ENCODE results near the gene NRCAM. TPM values are rescaled to one million over a fixed set of nuclear protein-coding genes. Genes with fewer than 3 reads are reported as not detected.

NRCAM gene
- total RNA-seq, 1 donor from 2014 or later, result 7.9 TPM

DNA sequence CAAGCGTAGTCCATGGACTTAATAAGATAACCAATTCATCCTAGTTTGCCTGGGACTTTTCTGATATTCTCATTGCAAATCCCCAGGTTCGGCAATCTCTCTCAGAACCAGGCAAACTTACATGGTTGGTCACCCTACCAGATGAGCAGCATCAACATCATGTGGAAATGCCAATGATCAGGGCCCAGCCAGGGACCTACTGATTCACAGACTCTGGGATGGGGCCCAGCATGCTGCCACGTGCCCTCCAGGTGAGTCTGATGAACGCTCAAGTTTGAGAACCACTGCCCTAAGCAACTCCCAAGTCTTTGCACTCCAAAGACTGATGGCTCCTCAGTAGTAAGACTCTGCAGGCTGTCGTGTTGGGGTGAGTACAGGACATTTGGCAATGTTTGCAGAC, 328.8 kb downstream of the NRCAM start:
- Histone ChIP-seq H3K27me3 (no peaks in the 10 kb centered on the region), H3K4me3 (no peak overlapping the region), H3K36me3 (no peaks in the 10 kb centered on the region), H3K4me1 (no peaks in the 10 kb centered on the region), H3K9me3 (no peaks in the 10 kb centered on the region), H3K27ac (no peak overlapping the region)
- TF ChIP-seq POLR2AphosphoS5 (IDR thresholded peaks at IDR 0.05; ENCODE audit: insufficient read depth in 1 of 2, low read depth in 1 of 2) (no peak), CTCF (IDR thresholded peaks at IDR 0.05) (no peak), POLR2A (IDR thresholded peaks at IDR 0.05) (no peak)
- DNase-seq (ENCODE audit: extremely low spot score in 2 of 2), result no peak
- intact Hi-C loops (cut with DNase I), result no loop called here

DNA sequence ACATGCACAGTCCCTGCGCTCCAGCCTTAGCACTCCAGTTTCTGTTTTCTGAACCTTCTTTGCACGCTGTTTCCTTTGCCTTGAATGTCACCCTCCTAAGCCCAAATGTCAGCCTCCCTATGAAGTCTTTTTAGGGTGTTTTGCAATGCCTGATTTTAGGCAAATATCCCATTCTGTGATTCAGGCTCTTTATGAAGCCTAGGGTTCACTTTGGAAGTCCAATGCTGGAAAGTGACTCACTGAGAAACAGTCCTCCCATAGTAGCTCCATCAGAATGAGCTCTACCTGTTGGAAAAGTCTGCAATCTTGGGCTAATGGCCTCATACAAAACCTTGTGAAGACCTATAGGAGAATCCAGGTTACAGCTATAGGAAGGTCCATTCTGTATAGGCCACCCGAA, 331.4 kb downstream of the NRCAM start:
- H3K9me3 ChIP-seq, result no peaks in the 10 kb centered on the region
- no peak for DNase-seq (ENCODE audit: extremely low spot score in 2 of 2)
- no peaks in the 10 kb centered on the region for H3K36me3 ChIP-seq
- TF ChIP-seq CTCF (IDR thresholded peaks at IDR 0.05), result no peak
- no peak for TF ChIP-seq POLR2A (IDR thresholded peaks at IDR 0.05)
- no peak for TF ChIP-seq POLR2AphosphoS5 (IDR thresholded peaks at IDR 0.05; ENCODE audit: insufficient read depth in 1 of 2, low read depth in 1 of 2)
- intact Hi-C loops (cut with DNase I), result no loop called here
- no peaks in the 10 kb centered on the region for H3K4me1 ChIP-seq
- no peak overlapping the region for H3K27ac ChIP-seq
- H3K27me3 ChIP-seq, result no peaks in the 10 kb centered on the region
- H3K4me3 ChIP-seq, result no peak overlapping the region

DNA sequence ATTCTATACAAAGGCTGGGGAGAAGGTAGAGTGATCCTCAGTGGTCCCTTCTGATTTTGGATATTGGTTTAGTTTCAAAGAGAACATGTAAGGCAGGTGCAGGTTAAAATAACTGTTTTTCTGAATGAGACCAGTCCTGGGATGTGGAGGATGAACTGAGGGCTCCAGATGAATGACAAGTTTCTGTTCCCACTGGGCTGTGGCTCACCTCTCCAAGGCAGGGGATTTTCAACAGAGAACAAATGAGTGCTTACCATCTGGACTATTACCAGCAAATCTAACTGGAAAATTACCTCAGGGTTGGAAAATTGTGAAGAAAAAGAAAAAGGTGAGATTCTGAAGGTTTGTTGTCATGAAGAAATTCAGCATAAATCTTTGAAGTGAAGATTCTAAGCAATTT, 334.1 kb downstream of the NRCAM start:
- H3K27ac ChIP-seq, result no peak overlapping the region
- no peaks in the 10 kb centered on the region for H3K9me3 ChIP-seq
- TF ChIP-seq CTCF (IDR thresholded peaks at IDR 0.05) (no peak), POLR2A (IDR thresholded peaks at IDR 0.05) (no peak), POLR2AphosphoS5 (IDR thresholded peaks at IDR 0.05; ENCODE audit: insufficient read depth in 1 of 2, low read depth in 1 of 2) (no peak)
- H3K4me3 ChIP-seq, result no peak overlapping the region
- no peaks in the 10 kb centered on the region for H3K4me1 ChIP-seq
- intact Hi-C loops (cut with DNase I), result no loop called here
- no peaks in the 10 kb centered on the region for H3K27me3 ChIP-seq
- no peaks in the 10 kb centered on the region for H3K36me3 ChIP-seq
- no peak for DNase-seq (ENCODE audit: extremely low spot score in 2 of 2)

DNA sequence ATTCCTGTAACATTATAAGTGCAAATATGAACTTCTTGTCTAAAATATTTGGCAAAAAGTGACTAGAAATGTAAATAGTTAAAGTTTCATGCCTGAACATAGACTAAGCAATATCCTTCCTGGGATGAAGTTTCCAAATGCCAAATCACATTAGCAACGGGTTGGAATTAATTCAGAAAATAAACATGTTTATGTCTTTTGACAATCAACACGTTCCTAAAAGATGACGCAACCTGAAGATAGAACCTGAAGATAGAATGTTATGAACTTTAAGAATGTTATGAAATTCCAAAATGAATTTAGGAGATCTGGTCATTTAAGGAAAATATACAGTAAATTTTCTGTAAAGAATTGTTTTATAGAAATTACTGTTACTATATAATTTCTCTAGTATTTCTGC, 335.3 kb downstream of the NRCAM start:
- Histone ChIP-seq H3K4me3 (no peak overlapping the region), H3K27me3 (no peaks in the 10 kb centered on the region), H3K27ac (no peak overlapping the region), H3K36me3 (no peaks in the 10 kb centered on the region), H3K9me3 (no peaks in the 10 kb centered on the region), H3K4me1 (no peaks in the 10 kb centered on the region)
- intact Hi-C loops (cut with DNase I), result no loop called here
- TF ChIP-seq CTCF (IDR thresholded peaks at IDR 0.05), result no peak
- TF ChIP-seq POLR2A (IDR thresholded peaks at IDR 0.05), result no peak
- TF ChIP-seq POLR2AphosphoS5 (IDR thresholded peaks at IDR 0.05; ENCODE audit: insufficient read depth in 1 of 2, low read depth in 1 of 2), result no peak
- DNase-seq (ENCODE audit: extremely low spot score in 2 of 2), result no peak

GRCh38 chr7:108120196-108120595, 336.0 kb downstream of the NRCAM start:
- no peak for DNase-seq (ENCODE audit: extremely low spot score in 2 of 2)
- Histone ChIP-seq H3K4me1 (no peaks in the 10 kb centered on the region), H3K27ac (no peak overlapping the region), H3K9me3 (no peaks in the 10 kb centered on the region), H3K27me3 (no peaks in the 10 kb centered on the region), H3K36me3 (no peaks in the 10 kb centered on the region), H3K4me3 (no peak overlapping the region)
- TF ChIP-seq POLR2A (IDR thresholded peaks at IDR 0.05), result no peak
- no peak for TF ChIP-seq POLR2AphosphoS5 (IDR thresholded peaks at IDR 0.05; ENCODE audit: insufficient read depth in 1 of 2, low read depth in 1 of 2)
- no peak for TF ChIP-seq CTCF (IDR thresholded peaks at IDR 0.05)
- intact Hi-C loops (cut with DNase I), result no loop called here

Data from vagina (tissue), 2 donors.